Sigmoid colon (tissue), 7 donors: Measurements from ENCODE around the gene MAD1L1. TPM values are rescaled to one million over a fixed set of nuclear protein-coding genes. Genes with fewer than 3 reads are reported as not detected.

Source experiments
- DNase-seq: peaks from one replicate; pipeline ENCODE4 v3.0.0-alpha.2; 2019
- H3K27ac ChIP-seq, 4 donors: fragments of 200-600 bp; sonication (generic); one replicate each; pipeline ENCODE4 v1.5.1; 2016 to 2019; ENCODE audit warnings: mild to moderate bottlenecking in 1 of 4
- H3K27me3 ChIP-seq, 3 donors: fragments of 200-600 bp; sonication (generic); one replicate each; pipeline ENCODE4 v1.5.1; 2019; ENCODE audit warnings: mild to moderate bottlenecking in 1 of 3
- H3K36me3 ChIP-seq, 4 donors: fragments of 200-600 bp; sonication (generic); one replicate each; pipeline ENCODE4 v1.5.1; 2016 to 2019
- H3K4me1 ChIP-seq, 4 donors: fragments of 200-600 bp; sonication (generic); one replicate each; pipeline ENCODE4 v1.5.1; 2017 to 2019
- H3K4me3 ChIP-seq, 4 donors: fragments of 200-600 bp; sonication (generic); one replicate each; pipeline ENCODE4 v1.5.1; 2017 to 2019; ENCODE audit warnings: mild to moderate bottlenecking in 2 of 4, moderate library complexity in 1 of 4
- H3K9me3 ChIP-seq, 4 donors: fragments of 200-600 bp in 3 of 4; sonication (generic) in 3 of 4; one replicate each; pipeline versions ENCODE4 v1.5.1 to v1.6.1; 2013 to 2019
- EP300 ChIP-seq, 4 donors: sonication (generic); formaldehyde crosslinking; IDR thresholded peaks; one replicate each; pipeline ENCODE4 v1.6.1; 2017; ENCODE audit warnings: antibody characterized with exemption in 4 of 4
- POLR2A ChIP-seq, 2 donors: fragments of 450-650 bp; IDR thresholded peaks; one replicate each; pipeline ENCODE4 v1.6.1; 2016; ENCODE audit warnings: antibody characterized with exemption in 2 of 2, mild to moderate bottlenecking in 2 of 2, moderate library complexity in 2 of 2
- POLR2AphosphoS5 ChIP-seq, 4 donors: sonication (generic); formaldehyde crosslinking; IDR thresholded peaks; one replicate each; pipeline ENCODE4 v1.6.1; 2017; ENCODE audit warnings: antibody characterized with exemption in 4 of 4
- WGBS, 2 donors: extraction: QIAGEN DNeasy Blood & Tissue Kit; methylation state at CpG; one replicate each; pipeline ENCODE4 v1.1.7; 2013; 5-methylcytosine and 5-hydroxymethylcytosine counted together
- intact Hi-C: fragments of 100-400 bp; cut with DNase I; formaldehyde crosslinking; loops from one replicate; pipeline ENCODE4 v1.15.1; 2023
- polyA plus RNA-seq, 3 donors: library from polyadenylated mRNA; stranded (reverse); fragments of 200-250 nt; gene quantifications; one replicate each; pipeline ENCODE4 v1.2.3, GENCODE V29; 2013
- total RNA-seq, 4 donors: library from RNA; depleted of rRNA; stranded (reverse); fragments of >200 nt; gene quantifications; one replicate each; pipeline ENCODE4 v1.1.0, GENCODE V29; 2016
- TF ChIP-seq, protein P1 (sequence below), 4 experiments: fragments of 450-650 bp in 3 of 4; fragments of 200-600 bp in 1 of 4; IDR thresholded peaks; one replicate each; pipeline ENCODE4 v1.5.1; 2016 to 2019; ENCODE audit warnings: antibody characterized with exemption in 4 of 4, mild to moderate bottlenecking in 3 of 4, moderate library complexity in 2 of 4
- donor health status: healthy with polysubstance abuse.
- donor health status: Bipolar disorder and iron deficiency.
- donor health status: healthy.

MAD1L1 gene
- total and polyA plus RNA-seq, 7 donors = 10.2 to 38.4 (median 20.6) TPM

DNA sequence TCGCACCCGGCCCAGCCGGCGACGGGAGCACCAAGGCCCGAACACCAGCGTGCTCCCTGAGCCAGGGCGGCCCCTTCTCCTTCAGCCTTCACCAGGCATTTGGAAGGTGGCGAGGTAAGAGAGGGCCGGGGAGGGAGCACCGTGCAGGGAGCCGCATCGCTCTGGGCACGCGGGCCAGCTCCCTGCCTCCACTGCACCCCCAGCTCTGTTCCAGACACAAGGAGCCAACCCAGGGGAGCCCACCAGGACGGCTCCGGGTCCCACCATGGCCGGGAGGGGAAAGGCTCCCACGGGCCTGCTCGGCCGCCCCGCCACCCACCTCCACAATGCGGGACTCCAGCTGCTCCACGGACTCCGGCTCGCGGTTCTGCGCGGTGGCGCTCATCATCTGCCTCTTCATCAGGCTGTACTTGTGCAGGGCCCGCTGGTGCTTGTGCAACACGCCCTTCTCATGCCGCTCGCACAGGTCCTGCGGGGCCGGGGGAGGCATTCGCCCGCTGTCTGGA, 24.4 kb upstream of the MAD1L1 start:
- no peak for DNase-seq
- H3K4me3 ChIP-seq = no peak overlapping the region
- no peaks in the 10 kb centered on the region for H3K4me1 ChIP-seq
- H3K9me3 ChIP-seq = no peaks in the 10 kb centered on the region
- WGBS, 2 donors = 96 to 98% methylated on average over 38 of the region's 38 CpGs
- no peak overlapping the region for H3K27ac ChIP-seq
- H3K36me3 ChIP-seq = peaks cover 0 to 37% (median 8%) of the 10 kb centered on the region in 4 donors
- no peaks in the 10 kb centered on the region for H3K27me3 ChIP-seq
- no peak for TF ChIP-seq EP300 (IDR thresholded peaks at IDR 0.05)
- no peak for TF ChIP-seq POLR2AphosphoS5 (IDR thresholded peaks at IDR 0.05)
- intact Hi-C loops = no loop called here

DNA sequence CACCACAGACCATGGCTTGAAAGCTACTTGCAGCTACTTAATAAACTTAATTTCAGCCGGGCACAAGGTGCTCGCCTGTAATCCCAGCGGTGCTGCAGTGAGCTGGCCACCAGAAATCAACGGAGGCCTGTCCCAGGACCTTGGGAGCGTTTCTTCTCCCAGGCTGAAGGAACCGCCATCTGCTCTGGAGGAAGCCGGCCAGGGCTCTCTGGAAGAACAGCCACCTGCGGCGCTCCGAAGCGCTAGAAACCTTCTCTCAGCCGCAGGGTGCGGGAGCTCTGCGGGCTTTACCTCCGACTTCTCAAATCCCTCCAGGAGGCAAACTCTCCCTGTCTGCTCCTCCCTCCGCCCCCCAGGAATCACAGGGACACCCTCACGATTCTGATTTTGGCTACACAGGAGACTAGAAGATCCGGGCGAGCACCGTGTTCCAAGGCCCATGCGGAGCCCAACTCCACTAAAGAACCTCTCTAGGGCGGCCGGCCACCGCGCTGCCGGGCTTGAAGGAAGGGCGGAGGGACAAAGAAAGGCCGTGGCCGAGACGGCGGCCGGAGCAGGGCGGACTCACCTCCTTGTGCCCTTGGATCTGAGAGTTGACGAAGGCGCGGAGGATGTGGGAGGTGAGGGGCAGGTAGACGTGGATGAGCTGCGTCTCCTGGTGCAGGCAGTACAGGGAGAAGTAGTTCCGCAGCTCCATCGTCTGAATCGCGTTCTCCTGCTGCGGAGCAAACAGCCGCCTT, 23.7 kb upstream of the MAD1L1 start:
- Histone ChIP-seq H3K9me3 (no peaks in the 10 kb centered on the region), H3K4me1 (no peaks in the 10 kb centered on the region), H3K27me3 (no peaks in the 10 kb centered on the region), H3K4me3 (no peak overlapping the region), H3K36me3 (peaks cover 0 to 32% (median 8%) of the 10 kb centered on the region in 4 donors), H3K27ac (no peak overlapping the region)
- WGBS, 2 donors = 96 to 97% methylated on average over 44 of the region's 44 CpGs
- TF ChIP-seq, protein P1, sequence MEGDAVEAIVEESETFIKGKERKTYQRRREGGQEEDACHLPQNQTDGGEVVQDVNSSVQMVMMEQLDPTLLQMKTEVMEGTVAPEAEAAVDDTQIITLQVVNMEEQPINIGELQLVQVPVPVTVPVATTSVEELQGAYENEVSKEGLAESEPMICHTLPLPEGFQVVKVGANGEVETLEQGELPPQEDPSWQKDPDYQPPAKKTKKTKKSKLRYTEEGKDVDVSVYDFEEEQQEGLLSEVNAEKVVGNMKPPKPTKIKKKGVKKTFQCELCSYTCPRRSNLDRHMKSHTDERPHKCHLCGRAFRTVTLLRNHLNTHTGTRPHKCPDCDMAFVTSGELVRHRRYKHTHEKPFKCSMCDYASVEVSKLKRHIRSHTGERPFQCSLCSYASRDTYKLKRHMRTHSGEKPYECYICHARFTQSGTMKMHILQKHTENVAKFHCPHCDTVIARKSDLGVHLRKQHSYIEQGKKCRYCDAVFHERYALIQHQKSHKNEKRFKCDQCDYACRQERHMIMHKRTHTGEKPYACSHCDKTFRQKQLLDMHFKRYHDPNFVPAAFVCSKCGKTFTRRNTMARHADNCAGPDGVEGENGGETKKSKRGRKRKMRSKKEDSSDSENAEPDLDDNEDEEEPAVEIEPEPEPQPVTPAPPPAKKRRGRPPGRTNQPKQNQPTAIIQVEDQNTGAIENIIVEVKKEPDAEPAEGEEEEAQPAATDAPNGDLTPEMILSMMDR (IDR thresholded peaks at IDR 0.05) = no peak
- TF ChIP-seq EP300 (IDR thresholded peaks at IDR 0.05) (no peak), POLR2A (IDR thresholded peaks at IDR 0.05) (no peak), POLR2AphosphoS5 (IDR thresholded peaks at IDR 0.05) (no peak)
- intact Hi-C loops = no loop called here
- DNase-seq = no peak

DNA sequence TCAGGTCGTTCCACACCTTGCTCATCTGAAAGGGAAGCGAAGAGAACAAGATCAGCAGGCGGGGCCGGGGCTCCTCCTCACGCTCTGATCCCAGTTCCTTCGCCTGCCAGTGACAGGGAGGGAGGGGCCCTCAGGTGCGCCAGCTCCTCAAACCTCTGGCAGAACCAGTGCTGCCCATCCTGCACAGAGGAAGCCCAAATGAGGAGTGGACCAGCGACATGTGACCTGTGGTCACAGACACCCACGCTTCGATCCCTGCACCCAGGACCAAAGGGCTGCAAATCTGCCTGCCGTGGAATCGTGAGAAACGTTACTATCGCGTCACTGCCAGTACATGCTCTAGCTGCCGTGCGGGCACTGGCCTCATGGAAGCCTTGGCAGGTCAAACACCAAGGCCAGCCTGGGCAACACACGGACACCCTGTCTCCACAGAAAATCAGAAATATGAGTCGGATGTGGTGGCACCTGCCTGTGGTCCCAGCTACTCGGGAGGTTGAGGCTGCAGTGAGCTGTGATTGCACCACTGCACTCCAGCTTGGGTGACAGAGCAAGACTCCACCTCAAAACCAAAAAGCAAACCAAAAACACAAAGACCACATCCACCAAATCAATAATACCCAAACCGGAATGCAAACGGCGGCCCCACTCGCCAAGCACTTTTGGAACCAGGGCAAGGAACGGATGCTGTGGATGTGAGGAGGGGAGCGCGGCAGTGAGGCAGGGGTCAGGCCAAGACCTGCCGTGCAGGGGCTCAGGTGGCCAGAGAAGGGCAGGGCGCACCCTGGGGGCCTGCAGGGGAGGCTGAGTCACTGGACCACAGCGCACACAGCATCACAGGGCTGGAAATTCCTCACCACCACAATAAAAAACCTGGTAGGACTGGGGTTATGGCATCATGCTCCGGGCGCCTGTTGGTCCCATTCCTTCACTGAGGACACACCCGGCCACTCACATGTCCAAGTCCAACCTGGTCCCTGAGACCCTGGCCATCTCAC, 22.7 kb upstream of the MAD1L1 start:
- peaks cover 0 to 32% (median 8%) of the 10 kb centered on the region in 4 donors for H3K36me3 ChIP-seq
- no peaks in the 10 kb centered on the region for H3K9me3 ChIP-seq
- DNase-seq = no peak
- WGBS, 2 donors = 88 to 90% methylated on average over 33 of the region's 33 CpGs
- no peak overlapping the region for H3K4me3 ChIP-seq
- no peaks in the 10 kb centered on the region for H3K27me3 ChIP-seq
- intact Hi-C loops = no loop called here
- H3K4me1 ChIP-seq = no peaks in the 10 kb centered on the region
- no peak overlapping the region for H3K27ac ChIP-seq
- TF ChIP-seq, protein P1 (IDR thresholded peaks at IDR 0.05) = no peak
- no peak for TF ChIP-seq POLR2AphosphoS5 (IDR thresholded peaks at IDR 0.05)
- no peak for TF ChIP-seq EP300 (IDR thresholded peaks at IDR 0.05)
- no peak for TF ChIP-seq POLR2A (IDR thresholded peaks at IDR 0.05)

DNA sequence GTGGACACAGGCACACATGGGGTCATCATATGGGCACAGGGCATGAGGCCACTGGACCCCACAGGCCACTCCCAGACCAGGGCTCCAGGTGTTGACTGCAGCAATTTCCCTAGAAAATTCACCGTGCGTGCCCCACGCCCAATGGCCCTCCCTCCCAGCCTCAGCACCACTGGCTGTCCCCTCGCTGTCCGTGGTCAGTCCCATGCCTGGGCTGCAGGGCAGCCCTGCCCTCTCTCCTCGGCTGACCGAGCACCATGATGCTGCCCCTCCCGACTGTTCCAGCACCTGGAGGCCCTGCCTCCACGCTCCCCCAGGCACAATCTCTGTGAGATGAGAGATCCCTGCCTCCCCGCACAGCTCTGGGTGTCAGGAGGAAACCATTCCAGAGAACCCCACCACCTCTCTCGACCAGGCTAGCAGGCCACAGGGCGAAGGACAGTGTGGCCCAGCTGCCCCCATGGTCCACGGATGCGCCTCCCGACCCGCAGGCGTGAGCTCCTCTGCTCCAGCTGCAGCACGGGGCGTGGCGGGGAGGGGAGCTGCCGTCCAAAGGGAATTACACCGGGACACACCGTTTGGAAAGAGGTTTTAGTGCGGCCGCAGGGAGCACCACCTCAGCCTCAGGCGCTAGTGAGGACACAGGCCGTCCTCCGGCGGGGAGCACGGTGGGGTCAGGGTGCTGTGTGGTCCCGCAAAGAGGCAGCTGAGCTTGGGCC, 21.8 kb upstream of the MAD1L1 start:
- intact Hi-C loops = no loop called here
- no peaks in the 10 kb centered on the region for H3K27me3 ChIP-seq
- H3K36me3 ChIP-seq = peaks cover 0 to 32% (median 8%) of the 10 kb centered on the region in 4 donors
- WGBS, 2 donors = 86 to 93% methylated on average over 31 of the region's 31 CpGs
- H3K4me3 ChIP-seq = no peak overlapping the region
- H3K27ac ChIP-seq = no peak overlapping the region
- TF ChIP-seq POLR2A (IDR thresholded peaks at IDR 0.05) (no peak), EP300 (IDR thresholded peaks at IDR 0.05) (no peak)
- no peaks in the 10 kb centered on the region for H3K9me3 ChIP-seq
- DNase-seq = no peak
- H3K4me1 ChIP-seq = no peaks in the 10 kb centered on the region

GRCh38 chr7:2253525-2254244, 20.9 kb upstream of the MAD1L1 start:
- H3K4me1 ChIP-seq = no peaks in the 10 kb centered on the region
- no peak overlapping the region for H3K27ac ChIP-seq
- DNase-seq = no peak
- H3K36me3 ChIP-seq = peaks cover 0 to 32% (median 8%) of the 10 kb centered on the region in 4 donors
- no peak overlapping the region for H3K4me3 ChIP-seq
- 93 to 96% methylated on average over 32 of the region's 32 CpGs for WGBS, 2 donors
- TF ChIP-seq POLR2AphosphoS5 (IDR thresholded peaks at IDR 0.05) (no peak), EP300 (IDR thresholded peaks at IDR 0.05) (no peak), POLR2A (IDR thresholded peaks at IDR 0.05) (no peak)
- TF ChIP-seq, protein P1 (IDR thresholded peaks at IDR 0.05) = no peak
- H3K27me3 ChIP-seq = no peaks in the 10 kb centered on the region
- no peaks in the 10 kb centered on the region for H3K9me3 ChIP-seq
- intact Hi-C loops = no loop called here
